ENCODE results near the gene MAP3K13. TPM values are rescaled to one million over a fixed set of nuclear protein-coding genes. Genes with fewer than 3 reads are reported as not detected.

Gene MAP3K13
- total and polyA plus RNA-seq, 10 of the 15 experiments (the other 5 are each of a cell fraction or from before 2014, with no cell fraction given): 10.5 to 70.8 (median 26.8) TPM

DNA sequence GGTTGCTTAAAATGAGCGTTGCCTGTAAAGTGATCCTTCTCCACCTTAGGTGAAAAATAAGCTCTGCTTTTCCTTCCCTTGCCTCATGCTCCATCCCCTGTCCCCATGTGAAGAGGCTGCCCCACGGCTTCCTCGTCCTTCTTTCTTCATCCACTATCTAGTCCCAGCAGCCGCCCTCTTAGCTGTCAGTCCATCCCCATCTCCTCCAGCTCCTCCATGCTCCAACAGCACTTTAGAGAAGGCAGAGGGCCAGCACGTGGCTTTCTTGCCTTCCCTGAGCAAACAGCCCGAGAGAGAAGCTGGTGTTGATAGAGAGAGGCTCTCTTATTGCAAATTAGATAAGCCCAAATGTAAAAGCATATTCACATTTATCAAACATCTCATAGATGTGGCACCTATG is 144.9 kb downstream of the MAP3K13 start:
- ATAC-seq (no peak), DNase-seq (ENCODE audit: low read depth, low spot score) (no peak), FAIRE-seq (no peak)
- H2AFZ ChIP-seq (ENCODE audit: control insufficient read depth, low read depth, low read length): no peak overlapping the region
- ChIA-PET SMC1A (ENCODE audit: uncharacterized antibody, unreplicated experiment) (no interaction called here), RAD21 (ENCODE audit: unreplicated experiment) (no interaction called here), CTCF (no interaction called here), POLR2A (no interaction called here)
- in situ Hi-C loops (cut with MboI): no loop called here
- H3K27me3 ChIP-seq (replicated peaks in 1 of 2; ENCODE audit: control insufficient read depth in 2 of 2, insufficient read depth in 2 of 2, low read length in 1 of 2): no peaks in the 10 kb centered on the region
- TF ChIP-seq REST (IDR thresholded peaks at IDR 0.05; ENCODE audit: low read depth, low read length) (no peak), MAX (IDR thresholded peaks at IDR 0.05; ENCODE audit: low read depth, low read length) (no peak)
- no peaks in the 10 kb centered on the region for H4K20me1 ChIP-seq (ENCODE audit: control insufficient read depth, insufficient read depth)
- no peak overlapping the region for H3K9ac ChIP-seq (ENCODE audit: control insufficient read depth, insufficient read depth, low read length)
- 58% methylated on average over 6 of the region's 6 CpGs for WGBS (ENCODE audit: insufficient coverage, insufficient replicate concordance, low lambda C conversion rate, missing lambda C conversion rate)
- intact Hi-C loops (cut with micrococcal nuclease; ENCODE audit: unreplicated experiment): no loop called here
- no peak overlapping the region for H3K4me2 ChIP-seq (ENCODE audit: control insufficient read depth, insufficient read depth)
- H3K4me3 ChIP-seq: no peak overlapping the region
- no peak overlapping the region for H3K27ac ChIP-seq (ENCODE audit: control insufficient read depth, insufficient read depth)
- peaks cover 8% of the 10 kb centered on the region for H3K4me1 ChIP-seq (ENCODE audit: control insufficient read depth, insufficient read depth, low read length)
- BruUV-seq (replicated peaks): no TSS peak
- H3K36me3 ChIP-seq (ENCODE audit: control insufficient read depth in 2 of 2, insufficient read depth in 2 of 2, low read length in 1 of 2): peaks cover 0 to 3% of the 10 kb centered on the region in 2 experiments; a peak in 2 of 4 replicates
- no peaks in the 10 kb centered on the region for H3K9me3 ChIP-seq (replicated peaks; ENCODE audit: control insufficient read depth, insufficient read depth, low read length)
- H3K79me2 ChIP-seq (ENCODE audit: control insufficient read depth, insufficient read depth, low read length): no peaks in the 10 kb centered on the region

- in situ Hi-C loops (cut with MboI): no loop called here
- CTCF ChIA-PET: no interaction called here
- H3K27me3 ChIP-seq (replicated peaks in 1 of 2; ENCODE audit: control insufficient read depth in 2 of 2, insufficient read depth in 2 of 2, low read length in 1 of 2): no peaks in the 10 kb centered on the region
- 76% methylated on average over 19 of the region's 19 CpGs for WGBS (ENCODE audit: insufficient coverage, insufficient replicate concordance, low lambda C conversion rate, missing lambda C conversion rate)
- intact Hi-C loops (cut with micrococcal nuclease; ENCODE audit: unreplicated experiment): no loop called here
- BruUV-seq (replicated peaks): TSS peak; percentile 70
- H3K27ac ChIP-seq (ENCODE audit: control insufficient read depth, insufficient read depth): no peak overlapping the region
- no peak for DNase-seq (ENCODE audit: low read depth, low spot score)
- SMC1A ChIA-PET (ENCODE audit: uncharacterized antibody, unreplicated experiment): no interaction called here
- H3K9ac ChIP-seq (ENCODE audit: control insufficient read depth, insufficient read depth, low read length): no peak overlapping the region
- no peak overlapping the region for H2AFZ ChIP-seq (ENCODE audit: control insufficient read depth, low read depth, low read length)
- POLR2A ChIA-PET: no interaction called here
- H3K4me1 ChIP-seq (ENCODE audit: control insufficient read depth, insufficient read depth, low read length): peaks cover 3% of the 10 kb centered on the region; the same call in 1 of the 2 replicates
- ATAC-seq: no peak
- H3K79me2 ChIP-seq (ENCODE audit: control insufficient read depth, insufficient read depth, low read length): no peaks in the 10 kb centered on the region
- RAD21 ChIA-PET (ENCODE audit: unreplicated experiment): no interaction called here
- H4K20me1 ChIP-seq (ENCODE audit: control insufficient read depth, insufficient read depth): no peaks in the 10 kb centered on the region
- no peak overlapping the region for H3K4me2 ChIP-seq (ENCODE audit: control insufficient read depth, insufficient read depth)
- H3K4me3 ChIP-seq: no peak overlapping the region
- FAIRE-seq: no peak
- H3K9me3 ChIP-seq (replicated peaks; ENCODE audit: control insufficient read depth, insufficient read depth, low read length): no peaks in the 10 kb centered on the region
- peaks cover 0 to 3% of the 10 kb centered on the region in 2 experiments; a peak in 2 of 4 replicates for H3K36me3 ChIP-seq (ENCODE audit: control insufficient read depth in 2 of 2, insufficient read depth in 2 of 2, low read length in 1 of 2)
- TF ChIP-seq ETV6 (conservative IDR thresholded peaks at IDR 0.05 in 1 of 2, IDR thresholded peaks at IDR 0.05 in 1 of 2; ENCODE audit: borderline replicate concordance in 1 of 2, low read depth in 1 of 2) (no peak), CBX5 (IDR thresholded peaks at IDR 0.05; ENCODE audit: low read depth) (no peak), STAT1 (conservative IDR thresholded peaks at IDR 0.05) (no peak), CHD1 (IDR thresholded peaks at IDR 0.05; ENCODE audit: low read depth, low read length) (no peak), MEF2A (IDR thresholded peaks at IDR 0.05; ENCODE audit: insufficient read depth, low read depth, low read length) (no peak), PAX5 (IDR thresholded peaks at IDR 0.05; ENCODE audit: borderline replicate concordance, low read depth, low read length) (no peak), SIN3A (IDR thresholded peaks at IDR 0.05; ENCODE audit: low read depth, low read length) (no peak)
Measured at GRCh38 chr3:185508335-185508991, 145.5 kb downstream of the MAP3K13 start.

All from GM12878 (cell line).